ENCODE measurements around the gene TYMP. TPM values are rescaled to one million over a fixed set of nuclear protein-coding genes. Genes with fewer than 3 reads are reported as not detected.

The TYMP gene
- total and polyA plus RNA-seq, 2 experiments from 2014 or later, result 46.4 to 85.7 TPM

- DNase-seq (ENCODE audit: low spot score), result peak; percentile 15
- 79% methylated on average over 25 of the region's 25 CpGs for WGBS (ENCODE audit: low lambda C conversion rate, missing lambda C conversion rate)
- Histone ChIP-seq H3K9me3 (ENCODE audit: low read depth) (no peaks in the 10 kb centered on the region), H2AFZ (no peak overlapping the region), H3K4me1 (ENCODE audit: insufficient read depth) (peaks cover 19% of the 10 kb centered on the region), H3K27ac (peak overlapping the region; percentile 90), H3K9me2 (replicated peaks; ENCODE audit: insufficient read depth) (no peaks in the 10 kb centered on the region), H3K27me3 (no peaks in the 10 kb centered on the region), H3K4me2 (peak overlapping the region; percentile 94), H3K4me3 (peak overlapping the region; percentile 23), H4K20me1 (ENCODE audit: insufficient read depth, poor library complexity, severe bottlenecking) (peaks cover 13% of the 10 kb centered on the region), H3K36me3 (replicated peaks; ENCODE audit: insufficient read depth, low read depth) (no peaks in the 10 kb centered on the region), H3K79me2 (peaks cover 37% of the 10 kb centered on the region)
- no peak for TF ChIP-seq CTCF (IDR thresholded peaks at IDR 0.05; ENCODE audit: poor library complexity)
- no peak for TF ChIP-seq EZH2phosphoT487 (IDR thresholded peaks at IDR 0.05; ENCODE audit: low read depth, severe bottlenecking, unreplicated experiment)
These were observed 5.8 kb downstream of the TYMP start for GRCh38 chr22:50523806-50524675.

- peak overlapping the region; percentile 94 for H3K4me2 ChIP-seq
- 97% methylated on average over 16 of the region's 16 CpGs for whole genome bisulfite sequencing (ENCODE audit: low lambda C conversion rate, missing lambda C conversion rate)
- H3K79me2 ChIP-seq, result peaks cover 37% of the 10 kb centered on the region
- TF ChIP-seq EZH2 (IDR thresholded peaks at IDR 0.05; ENCODE audit: borderline replicate concordance) (no peak), EZH2phosphoT487 (IDR thresholded peaks at IDR 0.05; ENCODE audit: low read depth, severe bottlenecking, unreplicated experiment) (no peak), CTCF (IDR thresholded peaks at IDR 0.05; ENCODE audit: poor library complexity) (no peak)
- H3K36me3 ChIP-seq (replicated peaks; ENCODE audit: insufficient read depth, low read depth), result no peaks in the 10 kb centered on the region
- H3K4me3 ChIP-seq, result no peak overlapping the region
- peaks cover 13% of the 10 kb centered on the region for H4K20me1 ChIP-seq (ENCODE audit: insufficient read depth, poor library complexity, severe bottlenecking)
- H3K27me3 ChIP-seq, result no peaks in the 10 kb centered on the region
- DNase-seq (ENCODE audit: low spot score), result no peak
- no peaks in the 10 kb centered on the region for H3K9me3 ChIP-seq (ENCODE audit: low read depth)
- H2AFZ ChIP-seq, result no peak overlapping the region
- no peaks in the 10 kb centered on the region for H3K9me2 ChIP-seq (replicated peaks; ENCODE audit: insufficient read depth)
- no peak overlapping the region for H3K27ac ChIP-seq
- H3K4me1 ChIP-seq (ENCODE audit: insufficient read depth), result peaks cover 19% of the 10 kb centered on the region
These were observed 6.4 kb downstream of the TYMP start for GRCh38 chr22:50523458-50523805.

GRCh38 chr22:50522806-50523438 is 6.9 kb downstream of the TYMP start:
- Histone ChIP-seq H2AFZ (no peak overlapping the region), H3K4me3 (no peak overlapping the region)
- TF ChIP-seq EZH2 (IDR thresholded peaks at IDR 0.05; ENCODE audit: borderline replicate concordance) (no peak), CTCF (IDR thresholded peaks at IDR 0.05; ENCODE audit: poor library complexity) (no peak), EZH2phosphoT487 (IDR thresholded peaks at IDR 0.05; ENCODE audit: low read depth, severe bottlenecking, unreplicated experiment) (no peak)

More at GRCh38 chr22:50522806-50523438, 6.9 kb downstream of the TYMP start:
- Histone ChIP-seq H3K36me3 (replicated peaks; ENCODE audit: insufficient read depth, low read depth) (no peaks in the 10 kb centered on the region), H3K9me2 (replicated peaks; ENCODE audit: insufficient read depth) (no peaks in the 10 kb centered on the region), H3K4me1 (ENCODE audit: insufficient read depth) (peaks cover 19% of the 10 kb centered on the region), H3K27me3 (no peaks in the 10 kb centered on the region), H3K79me2 (peaks cover 37% of the 10 kb centered on the region), H3K4me2 (peak overlapping the region; percentile 94), H4K20me1 (ENCODE audit: insufficient read depth, poor library complexity, severe bottlenecking) (peaks cover 13% of the 10 kb centered on the region), H3K27ac (no peak overlapping the region), H3K9me3 (ENCODE audit: low read depth) (no peaks in the 10 kb centered on the region)
- DNase-seq (ENCODE audit: low spot score), result peak; percentile 6
- 92% methylated on average over 15 of the region's 22 CpGs for WGBS (ENCODE audit: low lambda C conversion rate, missing lambda C conversion rate)

Measured in hepatocyte (in vitro differentiated cells).